HG02763 (cell line): ENCODE measurements around the gene MUC6.

Experiments
- ATAC-seq: cut with Tn5 transposase; IDR thresholded peaks from one replicate; pipeline ENCODE4 v1.9.1; 2021; ENCODE audit warnings: mild to moderate bottlenecking, moderate library complexity; ENCODE audit not compliant: unreplicated experiment

The MUC6 gene

GRCh38 chr11:1010551-1011319 is 25.8 kb downstream of the MUC6 start:
- ATAC-seq = no peak

DNA sequence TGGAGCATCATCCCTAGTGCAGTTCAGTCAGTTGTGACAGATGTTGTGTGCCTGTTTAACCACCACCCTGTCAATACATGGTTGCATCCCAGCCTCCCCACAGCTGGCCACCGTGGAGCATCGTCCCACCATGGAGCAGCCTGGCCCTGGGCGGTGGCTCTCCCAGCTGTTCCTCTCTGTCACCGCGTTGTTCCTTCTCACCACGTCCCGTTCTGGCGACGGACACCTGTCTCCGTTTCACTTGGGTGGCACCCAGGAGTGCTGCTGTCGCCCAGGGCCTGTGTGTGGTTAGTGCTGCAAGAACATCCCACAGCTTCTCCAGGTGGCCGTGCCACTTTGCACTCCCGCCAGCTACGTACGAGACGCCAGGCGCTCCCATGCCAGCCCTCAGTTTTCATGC is 26.5 kb downstream of the MUC6 start:
- no peak for ATAC-seq

DNA sequence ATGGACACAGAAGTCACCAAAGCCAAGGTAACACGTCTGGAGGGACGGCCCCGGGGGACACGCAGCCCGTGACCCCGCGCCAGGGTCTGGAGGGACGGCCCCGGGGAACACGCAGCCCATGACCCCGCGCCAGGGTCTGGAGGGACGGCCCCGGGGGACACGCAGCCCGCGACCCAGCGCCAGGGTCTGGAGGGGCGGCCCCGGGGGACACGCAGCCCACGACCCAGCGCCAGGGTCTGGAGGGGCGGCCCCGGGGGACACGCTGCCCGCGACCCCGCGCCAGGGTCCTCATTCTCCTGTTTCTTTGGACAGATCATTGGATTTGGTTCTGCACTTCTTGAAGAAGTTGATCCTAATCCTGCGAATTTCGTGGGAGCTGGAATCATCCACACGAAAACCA is 27.1 kb downstream of the MUC6 start:
- ATAC-seq = no peak

DNA sequence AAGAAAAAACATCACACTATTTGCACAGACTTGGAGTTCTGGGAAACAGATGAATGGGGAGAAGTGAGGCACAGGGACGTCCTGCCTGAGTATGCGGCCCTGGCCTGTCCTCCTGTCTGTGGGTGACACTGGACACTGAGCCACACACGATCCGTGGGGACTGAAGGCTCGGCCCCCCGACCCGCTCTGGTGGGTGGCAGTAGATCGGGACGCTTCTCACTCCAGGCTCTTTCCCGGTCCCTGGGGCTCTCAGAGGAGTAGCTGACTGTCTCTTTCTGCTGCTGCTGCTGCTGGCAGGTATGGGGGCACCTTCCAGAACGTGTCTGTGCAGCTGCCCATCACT is 27.7 kb downstream of the MUC6 start:
- no peak for ATAC-seq

GRCh38 chr11:1008001-1008802 is 28.3 kb downstream of the MUC6 start:
- no peak for ATAC-seq

GRCh38 chr11:1007279-1007678 is 29.2 kb downstream of the MUC6 start:
- no peak for ATAC-seq

- ATAC-seq = no peak
Observed at GRCh38 chr11:1006762-1007161, 29.8 kb downstream of the MUC6 start.

GRCh38 chr11:1005928-1006327 is 30.6 kb downstream of the MUC6 start:
- ATAC-seq = no peak

GRCh38 chr11:1003159-1003558 is 33.4 kb downstream of the MUC6 start:
- no peak for ATAC-seq

GRCh38 chr11:1002406-1002984 is 34.0 kb downstream of the MUC6 start:
- ATAC-seq = no peak

DNA sequence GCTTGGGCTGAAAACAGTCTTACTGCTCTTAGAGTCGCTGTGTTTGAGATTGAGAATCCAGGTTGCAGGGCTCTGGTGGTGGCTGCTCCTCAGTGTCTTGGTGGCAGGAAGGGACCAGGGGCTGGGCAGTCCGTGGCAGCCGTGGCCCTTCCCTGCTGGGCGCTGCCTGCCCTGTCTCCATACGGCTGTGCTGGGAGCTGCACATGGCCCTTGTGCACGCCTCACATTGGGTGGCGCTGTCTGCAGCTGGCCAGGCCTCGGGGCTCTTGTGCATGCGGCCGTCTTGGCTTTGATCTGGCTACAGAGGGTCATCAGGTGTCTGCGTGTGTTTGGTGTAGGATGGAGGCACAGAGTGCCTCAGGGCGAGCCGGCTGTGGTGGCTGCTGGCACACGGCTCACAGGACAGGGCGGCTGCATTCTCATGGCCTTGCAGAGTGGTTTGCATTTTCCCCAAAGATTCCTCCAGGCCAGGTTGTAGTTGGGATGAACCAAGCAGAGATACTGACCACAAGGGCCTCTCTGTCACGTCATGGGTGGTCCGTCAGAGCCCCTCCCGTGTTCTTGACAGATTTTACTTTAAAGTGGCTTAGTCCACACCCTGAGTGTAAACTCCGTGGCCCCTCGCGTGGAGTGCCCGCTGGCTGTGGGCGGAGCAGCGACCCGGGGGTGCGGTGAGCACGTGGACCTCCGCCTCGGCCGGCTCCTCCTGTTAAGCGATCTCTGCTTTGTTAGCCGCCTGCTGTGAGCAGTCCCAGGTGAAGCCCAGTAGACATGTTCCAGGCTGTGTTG is 34.7 kb downstream of the MUC6 start:
- no peak for ATAC-seq

DNA sequence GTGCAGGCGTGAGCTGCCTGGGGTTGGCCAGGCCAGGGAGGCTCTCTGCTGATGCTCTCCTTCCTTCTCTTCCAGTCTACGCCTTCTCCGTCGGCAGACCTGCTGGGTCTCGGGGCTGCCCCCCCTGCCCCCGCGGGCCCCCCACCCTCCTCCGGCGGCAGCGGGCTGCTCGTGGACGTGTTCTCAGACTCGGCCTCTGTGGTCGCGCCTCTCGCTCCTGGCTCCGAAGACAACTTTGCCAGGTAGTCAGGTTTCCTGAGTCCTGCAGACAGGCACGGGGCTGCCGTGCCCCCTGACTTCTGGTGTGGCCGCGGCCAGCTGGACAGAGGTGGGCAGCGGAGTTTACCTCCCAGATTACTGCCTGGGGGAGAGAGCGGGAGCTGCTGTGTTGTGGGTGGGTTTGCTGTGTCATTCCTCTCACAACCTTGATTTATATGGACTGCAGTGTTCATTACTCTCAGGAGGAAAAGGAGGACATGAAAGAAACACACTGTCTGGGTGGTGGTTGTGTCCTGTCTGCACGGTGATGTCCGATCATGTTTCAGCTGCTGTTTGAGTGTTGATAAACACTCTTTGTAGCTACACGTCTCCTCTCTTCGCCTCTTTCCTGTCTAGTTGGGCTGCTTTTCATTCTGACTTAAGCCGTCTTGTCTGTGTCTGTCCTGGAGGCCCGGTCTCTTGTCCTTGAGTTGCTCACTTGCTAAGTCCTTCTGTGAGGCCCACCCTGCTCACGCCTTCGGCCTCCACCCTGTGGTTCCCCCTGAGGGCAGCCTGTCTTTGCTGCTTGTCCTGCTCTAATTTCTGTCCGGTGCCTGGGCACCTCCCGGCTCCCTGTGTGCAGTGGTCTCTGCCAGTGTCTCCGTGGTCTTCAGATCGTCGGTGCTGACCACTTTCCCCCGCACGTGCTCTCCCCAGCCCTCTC is 35.9 kb downstream of the MUC6 start:
- ATAC-seq = no peak

GRCh38 chr11:999009-999408 is 37.5 kb downstream of the MUC6 start:
- ATAC-seq = no peak

- no peak for ATAC-seq
Observed at GRCh38 chr11:997907-998306, 38.6 kb downstream of the MUC6 start.

GRCh38 chr11:996681-997080 is 39.8 kb downstream of the MUC6 start:
- no peak for ATAC-seq

GRCh38 chr11:995752-996420 is 40.6 kb downstream of the MUC6 start:
- peak; percentile 44 for ATAC-seq

DNA sequence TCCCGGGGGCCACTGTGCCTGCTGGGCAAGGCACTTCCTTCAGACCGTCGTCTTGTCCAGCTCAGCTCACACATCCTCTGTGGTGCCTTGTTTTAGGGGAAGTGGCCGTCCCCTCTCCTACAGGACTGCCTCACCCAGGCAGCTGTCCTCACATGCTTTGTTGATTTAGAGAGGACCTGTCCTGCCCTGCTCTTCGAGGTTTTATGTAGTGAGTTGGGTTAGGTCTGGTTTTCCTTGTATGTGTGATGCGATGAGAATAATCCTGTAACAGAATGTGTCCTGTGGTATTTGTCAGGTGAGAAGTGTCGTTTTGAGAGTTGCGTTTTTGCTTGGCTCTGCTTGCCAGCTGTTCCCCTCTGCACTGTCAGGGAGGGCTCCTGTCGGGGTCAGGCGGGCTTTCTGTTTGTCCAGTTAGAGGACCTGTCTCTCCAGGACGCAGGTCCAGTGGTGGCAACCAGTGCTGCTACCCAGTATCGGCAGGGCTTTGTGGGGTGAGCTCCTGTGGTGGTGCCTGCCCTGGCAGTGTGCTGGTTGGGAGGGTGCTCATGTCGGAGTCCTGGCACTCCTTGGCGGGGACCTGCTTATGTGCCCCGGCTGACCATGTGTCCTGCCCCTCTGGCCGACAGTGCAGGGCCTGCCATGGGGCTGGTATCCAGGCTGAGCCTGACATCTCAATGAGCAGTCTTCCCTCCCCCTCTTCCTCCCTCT is 41.3 kb downstream of the MUC6 start:
- no peak for ATAC-seq

GRCh38 chr11:993632-994167 is 42.8 kb downstream of the MUC6 start:
- ATAC-seq = no peak

GRCh38 chr11:992577-992976 is 43.9 kb downstream of the MUC6 start:
- ATAC-seq = no peak
